ENCODE data around the gene FAM76B.

FAM76B gene

DNA sequence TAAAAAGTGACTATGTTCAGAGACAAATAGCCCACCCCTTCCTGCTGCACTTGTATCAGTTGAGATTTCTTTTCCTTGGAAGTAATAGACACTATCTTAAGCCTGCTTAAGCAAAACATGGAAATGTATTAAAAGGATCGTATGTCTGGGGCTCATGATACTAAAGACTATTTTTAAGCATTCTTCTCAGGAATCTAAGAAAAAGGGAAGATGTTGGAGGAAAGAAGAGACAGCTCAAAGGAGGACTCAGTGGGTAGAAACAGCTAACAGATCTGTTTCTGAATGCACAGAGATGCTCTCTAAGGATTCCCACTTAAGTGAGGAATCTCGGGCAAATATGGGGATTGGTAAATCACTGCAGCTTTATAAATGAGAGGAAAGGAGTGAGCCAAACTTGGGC is 62.5 kb downstream of the FAM76B start:
- Mint-ChIP-seq H3K4me3 (no peak overlapping the region), H3K9me3 (no peaks in the 10 kb centered on the region), H3K27me3 (no peaks in the 10 kb centered on the region), H3K27ac (no peak overlapping the region), H3K36me3 (no peaks in the 10 kb centered on the region), H3K4me1 (no peaks in the 10 kb centered on the region)

DNA sequence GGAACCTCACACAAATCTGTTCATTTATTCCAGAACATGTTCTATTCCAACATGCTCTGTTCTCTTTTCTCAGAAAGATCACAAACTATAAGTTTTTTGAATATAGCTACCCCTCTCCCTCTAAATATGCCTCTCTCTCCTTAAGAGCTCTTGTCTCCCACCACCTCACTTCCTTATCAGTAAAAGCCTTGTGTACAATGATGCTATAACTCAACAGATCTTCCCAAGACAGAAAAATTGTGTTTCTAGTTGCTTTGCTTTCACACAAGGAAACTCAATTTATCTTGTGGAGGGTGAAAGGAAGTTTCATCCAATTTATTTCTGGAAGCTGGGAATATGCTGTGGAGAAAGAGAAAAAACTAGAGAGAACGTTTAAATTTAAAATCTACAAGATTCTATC is 64.4 kb downstream of the FAM76B start:
- no peak overlapping the region for H3K27ac Mint-ChIP-seq
- no peaks in the 10 kb centered on the region for H3K27me3 Mint-ChIP-seq
- H3K4me1 Mint-ChIP-seq = peaks cover 12% of the 10 kb centered on the region
- H3K4me3 Mint-ChIP-seq = no peak overlapping the region
- no peaks in the 10 kb centered on the region for H3K36me3 Mint-ChIP-seq
- no peaks in the 10 kb centered on the region for H3K9me3 Mint-ChIP-seq

DNA sequence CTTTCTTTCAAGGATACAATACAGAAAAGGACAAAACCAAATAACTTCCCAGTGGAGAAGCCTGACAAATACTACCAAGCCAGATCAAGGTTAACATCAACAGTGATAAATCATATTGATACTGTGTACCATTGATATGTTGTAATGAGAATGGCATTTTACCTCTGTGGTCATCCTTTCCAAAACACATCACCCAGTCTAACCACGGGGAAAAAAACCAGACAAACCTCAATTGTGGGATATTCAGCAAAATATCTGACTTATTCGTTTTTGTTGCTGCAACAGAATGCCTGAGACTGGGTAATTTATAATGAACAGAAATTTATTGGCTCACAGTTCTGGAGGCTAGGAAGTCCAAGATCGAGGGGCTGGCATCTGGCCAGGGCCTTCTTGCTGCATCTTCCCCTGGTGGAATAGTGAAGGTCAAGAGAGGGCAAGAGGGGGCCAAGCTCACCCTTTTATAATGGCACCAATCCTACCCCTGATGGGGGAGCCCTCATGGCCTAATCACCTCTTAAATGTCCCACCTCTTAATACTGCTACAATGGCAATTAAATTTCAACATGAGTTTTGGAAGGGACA is 66.1 kb downstream of the FAM76B start:
- H3K4me1 Mint-ChIP-seq = peaks cover 23% of the 10 kb centered on the region
- no peaks in the 10 kb centered on the region for H3K27me3 Mint-ChIP-seq
- H3K4me3 Mint-ChIP-seq = no peak overlapping the region
- H3K27ac Mint-ChIP-seq = no peak overlapping the region
- no peaks in the 10 kb centered on the region for H3K9me3 Mint-ChIP-seq
- H3K36me3 Mint-ChIP-seq = no peaks in the 10 kb centered on the region

DNA sequence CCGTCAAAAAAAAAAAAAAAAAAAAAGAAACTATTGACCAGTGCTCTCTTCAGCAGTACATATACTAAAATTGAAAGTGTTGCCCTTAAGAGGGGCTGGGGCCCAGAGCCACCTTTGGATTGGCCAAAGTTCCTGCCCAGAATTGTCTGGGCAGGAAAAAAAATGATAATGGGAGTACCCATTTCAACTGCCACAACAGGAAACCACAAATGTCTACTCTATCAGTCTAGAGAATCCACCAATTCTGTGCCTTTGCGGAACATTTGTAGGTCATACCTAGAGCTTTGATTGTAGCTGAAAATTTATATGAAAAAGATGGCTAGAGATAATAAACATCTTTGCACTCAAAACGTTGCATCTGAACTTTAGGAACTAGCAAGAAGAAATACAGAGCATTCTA is 69.4 kb downstream of the FAM76B start:
- no peak overlapping the region for H3K27ac Mint-ChIP-seq
- no peaks in the 10 kb centered on the region for H3K27me3 Mint-ChIP-seq
- H3K4me1 Mint-ChIP-seq = peaks cover 39% of the 10 kb centered on the region
- H3K36me3 Mint-ChIP-seq = no peaks in the 10 kb centered on the region
- H3K4me3 Mint-ChIP-seq = no peak overlapping the region
- H3K9me3 Mint-ChIP-seq = no peaks in the 10 kb centered on the region

Measured in activated naive CD4-positive, alpha-beta T cell treated with anti-CD3 and anti-CD28 coated beads, Interleukin-2, amount 50 U/mL, for 24 hours (primary cell).